SKM-1 (cell line): ENCODE data around the gene GH2.
"Not testable (repeated sequence)": the region's sequence is repeated elsewhere in the genome, so short reads cannot be mapped to it uniquely, and the experiment has no call there.

Experiments used
- DNase-seq: peaks from one replicate; lab custom pipeline; 2025; ENCODE audit not compliant: unreplicated experiment; lab: John Stamatoyannopoulos, UW

Gene GH2

DNA sequence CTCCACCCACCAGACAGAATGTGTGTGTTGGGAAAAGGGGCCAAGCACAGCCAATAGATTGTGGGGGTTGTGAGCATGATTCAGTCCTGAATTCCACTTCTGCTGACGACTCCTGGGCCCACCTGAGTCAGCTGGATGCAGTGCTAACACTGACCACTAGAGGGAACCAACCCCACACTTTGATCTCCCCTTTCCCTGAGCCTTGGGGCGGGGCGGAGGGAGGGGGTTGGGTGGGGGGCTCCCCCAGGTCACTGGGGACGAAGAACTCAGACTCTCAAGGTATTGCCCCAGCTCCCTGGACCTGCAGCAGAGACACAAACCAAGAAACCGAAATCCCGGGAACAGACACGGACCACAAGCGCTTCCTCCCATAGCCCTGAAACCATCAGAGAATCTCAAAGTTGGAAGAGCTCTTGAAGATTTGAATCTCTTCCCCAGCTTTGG lies 29.9 kb upstream of the GH2 start:
- DNase-seq, result no peak

- DNase-seq, result no peak
These were observed 29.4 kb upstream of the GH2 start, which contains the start of gene CSHL1 for GRCh38 chr17:63911041-63911635. CSHL1 (minus strand) TSS chr17:63911258; CDS start chr17:63911196, 62 bp downstream.

- no peak for DNase-seq
These were observed 28.4 kb upstream of the GH2 start for GRCh38 chr17:63910096-63910495.

GRCh38 chr17:63909586-63909985 lies 27.8 kb upstream of the GH2 start:
- DNase-seq, result not testable (repeated sequence)

DNA sequence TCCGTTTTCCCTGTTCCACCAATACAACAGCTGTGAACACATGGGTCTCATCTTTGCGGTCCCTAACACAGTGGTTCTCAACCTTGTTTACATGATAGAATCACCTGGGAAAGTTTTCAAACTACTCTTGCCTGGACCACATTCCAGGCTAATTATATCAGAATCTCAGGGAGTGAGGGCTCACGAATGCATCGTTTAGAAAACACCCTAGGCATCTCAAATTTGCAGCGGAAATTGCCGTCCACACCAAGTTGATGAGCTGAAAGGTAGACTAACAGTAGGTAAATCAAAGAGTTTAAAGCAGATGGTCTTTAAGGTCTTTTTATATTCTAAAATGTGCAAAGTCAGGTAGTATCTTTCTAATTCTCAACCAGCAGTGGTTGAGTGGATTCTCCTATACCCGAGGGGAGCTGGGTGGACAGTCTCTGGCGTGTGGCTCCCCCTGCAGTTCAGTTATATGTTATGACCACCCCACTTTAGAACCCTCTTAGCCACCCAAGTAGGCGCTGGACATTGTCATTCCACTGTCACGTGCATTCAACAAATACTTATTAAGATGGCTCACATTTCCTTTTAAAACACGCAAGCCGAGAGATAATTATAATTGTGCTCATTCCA lies 25.5 kb upstream of the GH2 start:
- DNase-seq, result not testable (repeated sequence)

GRCh38 chr17:63904796-63905195 lies 23.1 kb upstream of the GH2 start:
- DNase-seq, result not testable (repeated sequence)

GRCh38 chr17:63903787-63904201 lies 22.1 kb upstream of the GH2 start:
- not testable (repeated sequence) for DNase-seq

- DNase-seq, result not testable (repeated sequence)
These were observed 20.2 kb upstream of the GH2 start for GRCh38 chr17:63901971-63902370.

- not testable (repeated sequence) for DNase-seq
These were observed 17.4 kb upstream of the GH2 start for GRCh38 chr17:63898899-63899798.

DNA sequence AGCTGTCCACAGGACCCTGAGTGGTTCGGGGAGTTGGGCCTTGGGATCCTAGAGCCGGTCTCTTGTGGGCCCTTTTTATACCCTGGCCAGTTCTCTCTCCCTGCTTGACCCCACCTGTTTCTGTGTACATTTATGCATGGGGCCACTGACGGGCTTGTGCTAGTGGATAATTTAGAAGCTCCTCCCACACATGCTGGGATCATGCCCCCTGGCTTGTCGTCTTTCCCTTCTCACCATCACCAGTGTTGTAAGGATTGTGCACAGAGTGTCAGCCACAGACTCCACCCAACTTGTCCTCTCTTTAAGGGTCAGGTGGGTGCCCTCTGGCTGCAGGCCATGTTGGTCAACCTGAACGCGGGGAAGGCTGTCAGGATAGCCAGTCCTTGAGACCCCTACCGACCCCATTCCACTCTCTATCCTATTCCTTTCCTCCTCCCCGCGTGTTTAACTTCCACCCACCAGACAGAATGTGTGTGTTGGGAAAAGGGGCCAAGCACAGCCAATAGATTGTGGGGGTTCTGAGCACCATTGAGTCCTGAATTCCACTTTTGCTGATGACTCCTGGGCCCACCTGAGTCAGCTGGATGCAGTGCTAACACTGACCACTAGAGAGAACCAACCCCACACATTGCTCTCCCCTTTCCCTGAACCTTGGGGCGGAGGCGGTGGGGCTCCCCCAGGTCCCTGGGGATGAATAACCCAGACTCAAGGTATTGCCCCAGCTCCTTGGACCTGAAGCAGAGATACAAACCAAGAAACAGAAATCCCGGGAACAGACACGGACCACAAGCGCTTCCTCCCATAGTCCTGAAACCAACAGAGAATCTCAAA lies 15.0 kb upstream of the GH2 start, which contains the start of gene CSH1:
Gene CSH1 (minus strand): TSS at position 51 of the 831 bp plus-strand sequence. CDS start 63 bp downstream, outside the sequence.
- DNase-seq, result not testable (repeated sequence)

- DNase-seq, result not testable (repeated sequence)
These were observed 13.1 kb upstream of the GH2 start for GRCh38 chr17:63894821-63895220.

DNA sequence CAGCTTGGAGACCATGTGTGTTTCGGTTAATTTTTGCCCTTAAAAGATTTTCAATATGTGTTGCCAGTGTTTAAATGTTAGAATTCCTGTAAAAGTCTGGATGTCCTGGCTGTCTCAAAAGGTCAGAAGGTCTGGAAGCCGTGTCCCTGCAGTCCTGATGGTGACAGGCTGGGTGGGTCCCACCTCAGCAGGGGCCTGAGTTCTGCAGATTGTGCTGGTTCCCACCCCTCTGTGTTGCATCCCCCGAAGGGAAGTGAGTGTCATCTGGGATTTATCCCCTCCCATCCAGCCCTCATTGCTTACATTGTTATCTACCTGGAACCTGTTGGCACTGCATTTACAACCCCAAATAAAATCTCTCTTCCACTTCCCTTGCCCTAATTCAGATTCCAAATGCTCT lies 12.3 kb upstream of the GH2 start:
- not testable (repeated sequence) for DNase-seq

GRCh38 chr17:63892316-63893037 lies 10.7 kb upstream of the GH2 start:
- not testable (repeated sequence) for DNase-seq

DNA sequence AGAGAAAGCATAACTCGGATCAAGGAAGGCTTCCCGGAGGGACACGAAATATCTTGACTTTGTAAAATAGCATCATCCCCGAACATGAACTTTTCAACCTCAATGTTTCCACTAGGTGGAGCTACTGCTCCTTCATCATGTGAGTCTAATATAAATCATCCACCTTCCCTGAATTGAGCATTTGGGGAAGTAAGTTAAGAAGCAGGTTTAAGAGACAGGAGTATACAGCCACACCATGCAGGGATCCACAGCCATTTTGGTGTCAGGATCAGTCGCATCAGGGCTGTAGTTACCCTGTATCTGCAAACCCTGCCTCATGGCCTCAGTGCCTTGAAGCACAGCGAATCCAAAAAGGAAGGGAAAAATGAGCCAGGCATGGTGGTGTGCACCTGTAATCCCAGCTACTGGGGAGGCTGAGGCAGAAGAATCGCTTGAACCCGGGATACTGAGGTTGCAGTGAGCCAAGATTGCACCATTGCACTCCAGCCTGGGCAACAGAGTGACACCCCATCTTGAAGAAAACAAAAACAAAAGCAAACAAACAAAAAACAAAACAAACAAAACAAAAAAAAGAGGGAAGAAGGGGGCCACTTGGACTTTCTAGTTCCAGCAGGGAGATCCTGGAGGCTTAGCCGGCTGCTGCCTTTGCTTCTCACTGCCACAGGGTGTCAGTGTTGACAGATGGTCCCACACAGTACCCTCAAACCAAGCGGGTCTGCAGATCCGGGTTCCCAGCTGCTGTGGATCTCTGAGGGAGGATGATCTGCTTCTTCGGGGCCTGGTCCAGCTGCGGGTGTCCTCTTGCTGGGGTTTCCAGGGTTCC lies 7.5 kb upstream of the GH2 start:
- DNase-seq, result not testable (repeated sequence)

GRCh38 chr17:63885119-63885518 lies 3.4 kb upstream of the GH2 start:
- DNase-seq, result not testable (repeated sequence)

DNA sequence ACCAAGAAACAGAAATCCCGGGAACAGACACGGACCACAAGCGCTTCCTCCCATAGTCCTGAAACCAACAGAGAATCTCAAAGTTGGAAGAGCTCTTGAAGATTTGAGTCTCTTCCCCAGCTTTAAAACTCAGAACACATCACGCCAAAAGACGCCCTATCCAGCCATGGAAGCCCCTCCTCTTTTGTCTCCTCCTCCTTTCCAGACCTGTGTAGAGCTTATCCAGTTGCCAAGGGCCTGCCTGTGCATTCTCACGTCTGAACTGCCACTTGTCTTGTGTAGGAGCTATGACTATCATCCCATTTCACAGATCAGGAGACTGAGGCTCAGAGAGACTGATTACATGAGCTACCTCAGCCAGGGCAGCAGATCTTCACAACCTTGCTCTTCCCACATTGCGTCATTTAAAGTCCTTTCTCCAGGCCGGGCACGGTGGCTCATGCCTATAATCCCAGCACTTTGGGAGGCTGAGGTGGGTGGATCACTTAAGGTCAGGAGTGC lies 932 bp upstream of the GH2 start:
- not testable (repeated sequence) for DNase-seq

GRCh38 chr17:63881337-63881736 lies 407 bp downstream of the GH2 start:
- not testable (repeated sequence) for DNase-seq

DNA sequence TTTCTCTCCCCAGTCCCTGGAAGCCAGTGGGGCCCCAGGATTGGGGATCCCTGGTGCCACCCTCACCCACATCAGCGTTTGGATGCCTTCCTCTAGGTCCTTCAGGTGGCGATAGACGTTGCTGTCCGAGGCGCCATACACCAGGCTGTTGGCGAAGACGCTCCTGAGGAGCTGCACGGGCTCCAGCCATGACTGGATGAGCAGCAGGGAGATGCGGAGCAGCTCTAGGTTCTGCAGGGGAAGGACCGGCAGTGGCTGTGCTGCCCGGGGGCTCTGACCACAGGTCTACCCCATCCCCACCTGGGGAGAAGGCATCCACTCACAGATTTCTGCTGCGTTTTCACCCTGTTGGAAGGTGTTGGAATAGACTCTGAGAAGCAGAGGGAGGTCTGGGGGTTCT lies 1.0 kb downstream of the GH2 start:
- no peak for DNase-seq

DNA sequence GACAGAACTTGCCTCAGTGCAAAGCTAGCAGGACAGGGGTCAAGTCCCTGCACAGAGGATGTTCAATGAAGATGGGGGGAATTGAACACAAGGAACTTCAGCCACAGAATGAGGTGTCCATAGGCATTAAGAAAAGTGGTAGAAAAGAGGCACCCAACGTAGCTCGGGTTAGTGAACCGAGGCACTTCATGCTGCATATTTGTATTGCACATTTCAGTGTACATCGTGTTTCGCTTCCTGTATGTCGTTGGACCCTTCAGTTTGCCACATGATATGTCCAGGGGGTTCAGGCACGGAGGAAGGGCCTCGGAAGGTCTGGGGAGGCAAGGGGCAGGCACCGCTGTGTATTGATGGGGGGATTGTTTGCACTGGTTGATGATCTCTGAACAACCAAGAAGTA lies 3.3 kb downstream of the GH2 start:
- DNase-seq, result not testable (repeated sequence)
